ENCODE measurements around the gene TSPAN11.

TSPAN11 gene

GRCh38 chr12:30942486-30942885 is 15.9 kb downstream of the TSPAN11 start:
- no peak for TF ChIP-seq CTCF (conservative IDR thresholded peaks at IDR 0.05; ENCODE audit: low read depth, low read length)
- DNase-seq (ENCODE audit: low read depth) = no peak
- H3K4me3 ChIP-seq (ENCODE audit: low read depth, low read length) = no peak overlapping the region

- H3K4me3 ChIP-seq (ENCODE audit: low read depth, low read length) = no peak overlapping the region
- TF ChIP-seq CTCF (conservative IDR thresholded peaks at IDR 0.05; ENCODE audit: low read depth, low read length) = no peak
- DNase-seq (ENCODE audit: low read depth) = no peak
These were observed 16.4 kb downstream of the TSPAN11 start for GRCh38 chr12:30942936-30943335.

GRCh38 chr12:30945443-30946164 is 19.1 kb downstream of the TSPAN11 start:
- no peak for TF ChIP-seq CTCF (conservative IDR thresholded peaks at IDR 0.05; ENCODE audit: low read depth, low read length)
- no peak overlapping the region for H3K4me3 ChIP-seq (ENCODE audit: low read depth, low read length)
- DNase-seq (ENCODE audit: low read depth) = no peak

GRCh38 chr12:30952015-30952414 is 25.5 kb downstream of the TSPAN11 start:
- TF ChIP-seq CTCF (conservative IDR thresholded peaks at IDR 0.05; ENCODE audit: low read depth, low read length) = no peak
- DNase-seq (ENCODE audit: low read depth) = peak; percentile 8

GRCh38 chr12:30953257-30953656 is 26.7 kb downstream of the TSPAN11 start:
- TF ChIP-seq CTCF (conservative IDR thresholded peaks at IDR 0.05; ENCODE audit: low read depth, low read length) = no peak
- no peak overlapping the region for H3K4me3 ChIP-seq (ENCODE audit: low read depth, low read length)
- DNase-seq (ENCODE audit: low read depth) = no peak

More at GRCh38 chr12:30952015-30952414, 25.5 kb downstream of the TSPAN11 start:
- no peak overlapping the region for H3K4me3 ChIP-seq (ENCODE audit: low read depth, low read length)

GRCh38 chr12:30953951-30954751 is 27.6 kb downstream of the TSPAN11 start:
- TF ChIP-seq CTCF (conservative IDR thresholded peaks at IDR 0.05; ENCODE audit: low read depth, low read length) = no peak
- no peak for DNase-seq (ENCODE audit: low read depth)
- no peak overlapping the region for H3K4me3 ChIP-seq (ENCODE audit: low read depth, low read length)

Data from choroid plexus epithelial cell (primary cell).